Stimulated activated CD4-positive, alpha-beta T cell treated with anti-CD3 and anti-CD28 coated beads, Interleukin-1b, Interleukin-23, amount 100 ng/mL, for 24 hours (primary cell): ENCODE data around the gene MTPN.

Source experiments
- DNase-seq, 4 experiments: peaks; one replicate each; pipeline ENCODE4 v3.0.0-alpha.2; 2020; ENCODE audit warnings: low read depth in 4 of 4, low spot score in 1 of 4

Gene MTPN

GRCh38 chr7:135977007-135977741, at the start of gene MTPN:
Gene MTPN (minus strand): TSS chr7:135977359. CDS start chr7:135977100, 259 bp downstream.
- peak; percentile 90 to 97 (median 94) for DNase-seq

GRCh38 chr7:136026209-136026608, 49.0 kb upstream of the MTPN start:
- no peak for DNase-seq

GRCh38 chr7:136023134-136023869, 46.1 kb upstream of the MTPN start:
- DNase-seq = no peak

- no peak for DNase-seq
These were observed 43.4 kb upstream of the MTPN start for GRCh38 chr7:136020556-136020955.

- no peak for DNase-seq
These were observed 40.9 kb upstream of the MTPN start for GRCh38 chr7:136018104-136018503.

GRCh38 chr7:136016649-136017395, 39.7 kb upstream of the MTPN start:
- DNase-seq = no peak

- DNase-seq = no peak
These were observed 38.5 kb upstream of the MTPN start for GRCh38 chr7:136015638-136016037.

- DNase-seq = no peak
These were observed 37.5 kb upstream of the MTPN start for GRCh38 chr7:136014659-136015058.

- no peak for DNase-seq
These were observed 35.1 kb upstream of the MTPN start for GRCh38 chr7:136012238-136012637.

- no peak for DNase-seq
These were observed 32.4 kb upstream of the MTPN start for GRCh38 chr7:136009488-136010079.

- no peak for DNase-seq
These were observed 29.0 kb upstream of the MTPN start for GRCh38 chr7:136006208-136006607.

- no peak for DNase-seq
These were observed 26.9 kb upstream of the MTPN start for GRCh38 chr7:136004083-136004482.

- no peak for DNase-seq
These were observed 25.6 kb upstream of the MTPN start for GRCh38 chr7:136002802-136003201.

- DNase-seq = no peak
These were observed 23.2 kb upstream of the MTPN start for GRCh38 chr7:136000288-136000913.

- DNase-seq = no peak
These were observed 20.9 kb upstream of the MTPN start for GRCh38 chr7:135998081-135998480.

- DNase-seq = no peak
These were observed 18.6 kb upstream of the MTPN start for GRCh38 chr7:135995748-135996147.

- no peak for DNase-seq
These were observed 17.5 kb upstream of the MTPN start for GRCh38 chr7:135994466-135995205.

- DNase-seq = no peak
These were observed 16.8 kb upstream of the MTPN start for GRCh38 chr7:135993950-135994349.

- no peak for DNase-seq
These were observed 14.7 kb upstream of the MTPN start for GRCh38 chr7:135991906-135992305.

GRCh38 chr7:135991322-135991721, 14.2 kb upstream of the MTPN start:
- DNase-seq = no peak
